Central memory CD8-positive, alpha-beta T cell (primary cell): ENCODE measurements around the gene DNAJC11.

Experiments
- ATAC-seq: fragments of 150-1000 bp; cut with Tn5 transposase; replicated peaks from 2 replicates; pipeline ENCODE4 v1.10.0; 2022; ENCODE audit warnings: mild to moderate bottlenecking, moderate FRiP score, moderate number of reproducible peaks; ENCODE audit not compliant: poor library complexity, severe bottlenecking; ENCODE audit errors: extremely low read depth
- DNase-seq, 2 donors: peaks; one replicate each; pipeline ENCODE4 v3.0.0; 2021; ENCODE audit warnings: low spot score in 2 of 2
- H3K27ac Mint-ChIP-seq: one replicate; pipeline ENCODE4 v1.8.0; 2022; ENCODE audit warnings: low read depth, mild to moderate bottlenecking, moderate library complexity, mixed read lengths
- H3K27me3 Mint-ChIP-seq: one replicate; pipeline ENCODE4 v1.8.0; 2022; ENCODE audit warnings: mixed read lengths
- H3K36me3 Mint-ChIP-seq: one replicate; pipeline ENCODE4 v1.8.0; 2022; ENCODE audit warnings: mild to moderate bottlenecking, moderate library complexity, mixed read lengths; ENCODE audit not compliant: insufficient read depth
- H3K4me1 Mint-ChIP-seq: one replicate; pipeline ENCODE4 v1.8.0; 2022; ENCODE audit warnings: mixed read lengths
- H3K4me3 Mint-ChIP-seq: one replicate; pipeline ENCODE4 v1.8.0; 2022; ENCODE audit warnings: mild to moderate bottlenecking, moderate library complexity, mixed read lengths
- H3K9me3 Mint-ChIP-seq: one replicate; pipeline ENCODE4 v1.8.0; 2022; ENCODE audit warnings: mixed read lengths

DNAJC11 gene

GRCh38 chr1:6596351-6596750 is 105.3 kb downstream of the DNAJC11 start:
- no peaks in the 10 kb centered on the region for H3K9me3 Mint-ChIP-seq
- no peaks in the 10 kb centered on the region for H3K27me3 Mint-ChIP-seq
- peaks cover 37% of the 10 kb centered on the region for H3K4me1 Mint-ChIP-seq
- no peak for DNase-seq
- peaks cover 51% of the 10 kb centered on the region for H3K36me3 Mint-ChIP-seq
- no peak overlapping the region for H3K4me3 Mint-ChIP-seq
- no peak for ATAC-seq
- H3K27ac Mint-ChIP-seq: no peak overlapping the region

GRCh38 chr1:6594977-6595740 is 106.5 kb downstream of the DNAJC11 start:
- peaks cover 25% of the 10 kb centered on the region for H3K4me1 Mint-ChIP-seq
- H3K36me3 Mint-ChIP-seq: peaks cover 43% of the 10 kb centered on the region
- DNase-seq: no peak
- no peaks in the 10 kb centered on the region for H3K27me3 Mint-ChIP-seq
- H3K9me3 Mint-ChIP-seq: no peaks in the 10 kb centered on the region
- H3K27ac Mint-ChIP-seq: no peak overlapping the region
- H3K4me3 Mint-ChIP-seq: no peak overlapping the region
- ATAC-seq: no peak

DNA sequence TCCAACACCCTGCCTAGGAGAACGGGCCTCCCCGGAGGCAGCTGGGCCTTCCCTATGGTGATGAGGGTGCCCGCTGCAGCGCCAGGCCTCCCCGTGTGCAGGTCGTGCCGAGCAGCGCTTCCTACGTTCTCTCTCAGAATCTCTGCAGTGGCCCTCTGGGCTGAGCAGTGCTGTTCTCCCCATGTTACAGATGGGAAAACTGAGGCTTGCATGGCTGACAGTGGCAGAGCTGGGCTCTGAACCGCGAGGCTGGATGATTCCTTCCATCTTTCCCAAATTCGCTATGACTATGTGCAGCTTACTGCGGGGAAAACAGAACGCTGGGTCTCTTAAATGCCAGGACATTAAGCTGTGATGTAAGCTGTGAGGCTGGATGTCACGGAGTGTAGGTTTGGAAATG is 107.8 kb downstream of the DNAJC11 start:
- Mint-ChIP-seq H3K27ac (no peak overlapping the region), H3K4me1 (peaks cover 13% of the 10 kb centered on the region), H3K4me3 (no peak overlapping the region), H3K9me3 (no peaks in the 10 kb centered on the region), H3K36me3 (peaks cover 40% of the 10 kb centered on the region), H3K27me3 (no peaks in the 10 kb centered on the region)
- DNase-seq: no peak
- no peak for ATAC-seq

GRCh38 chr1:6592865-6593593 is 108.6 kb downstream of the DNAJC11 start:
- no peaks in the 10 kb centered on the region for H3K9me3 Mint-ChIP-seq
- no peaks in the 10 kb centered on the region for H3K27me3 Mint-ChIP-seq
- ATAC-seq (no peak), DNase-seq (no peak)
- peaks cover 38% of the 10 kb centered on the region for H3K36me3 Mint-ChIP-seq
- no peak overlapping the region for H3K27ac Mint-ChIP-seq
- H3K4me3 Mint-ChIP-seq: no peak overlapping the region
- H3K4me1 Mint-ChIP-seq: peaks cover 13% of the 10 kb centered on the region

- Mint-ChIP-seq H3K4me3 (no peak overlapping the region), H3K27me3 (no peaks in the 10 kb centered on the region), H3K27ac (no peak overlapping the region), H3K36me3 (peaks cover 38% of the 10 kb centered on the region), H3K9me3 (no peaks in the 10 kb centered on the region), H3K4me1 (peaks cover 13% of the 10 kb centered on the region)
- no peak for ATAC-seq
- no peak for DNase-seq
Observed at GRCh38 chr1:6592441-6592840, 109.2 kb downstream of the DNAJC11 start.

GRCh38 chr1:6591644-6592043 is 110.0 kb downstream of the DNAJC11 start:
- no peak for ATAC-seq
- H3K27me3 Mint-ChIP-seq: no peaks in the 10 kb centered on the region
- DNase-seq: no peak
- no peaks in the 10 kb centered on the region for H3K9me3 Mint-ChIP-seq
- H3K27ac Mint-ChIP-seq: peak overlapping the region; percentile 25
- H3K36me3 Mint-ChIP-seq: peaks cover 34% of the 10 kb centered on the region
- peaks cover 13% of the 10 kb centered on the region for H3K4me1 Mint-ChIP-seq
- no peak overlapping the region for H3K4me3 Mint-ChIP-seq

GRCh38 chr1:6591222-6591621 is 110.4 kb downstream of the DNAJC11 start:
- Mint-ChIP-seq H3K9me3 (no peaks in the 10 kb centered on the region), H3K27ac (peak overlapping the region; percentile 25), H3K4me1 (peaks cover 13% of the 10 kb centered on the region), H3K36me3 (peaks cover 30% of the 10 kb centered on the region), H3K27me3 (no peaks in the 10 kb centered on the region), H3K4me3 (no peak overlapping the region)
- DNase-seq (no peak), ATAC-seq (no peak)

DNA sequence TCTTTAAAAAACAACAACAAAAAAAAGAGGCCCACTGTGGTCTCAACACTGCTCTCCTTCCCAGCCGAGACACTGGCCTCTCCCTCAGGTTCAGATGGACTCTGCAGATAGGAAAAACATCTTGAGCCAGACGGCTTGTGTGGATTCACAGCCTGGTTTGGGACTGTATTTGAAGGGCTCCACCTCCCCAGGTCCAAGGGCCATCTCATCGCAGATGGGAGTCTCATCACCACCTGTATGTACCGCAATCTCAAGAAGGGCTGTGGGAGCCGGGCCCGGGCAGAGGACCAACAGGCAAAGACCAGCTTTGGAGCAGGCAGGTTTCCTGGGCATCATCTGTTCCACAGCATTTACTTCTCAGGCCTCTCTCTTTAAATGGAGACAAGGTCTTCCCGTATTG is 111.6 kb downstream of the DNAJC11 start:
- Mint-ChIP-seq H3K9me3 (no peaks in the 10 kb centered on the region), H3K4me1 (peaks cover 5% of the 10 kb centered on the region), H3K4me3 (no peak overlapping the region), H3K27me3 (no peaks in the 10 kb centered on the region), H3K36me3 (peaks cover 21% of the 10 kb centered on the region), H3K27ac (no peak overlapping the region)
- DNase-seq (no peak), ATAC-seq (no peak)

GRCh38 chr1:6588893-6589520 is 112.6 kb downstream of the DNAJC11 start:
- DNase-seq (no peak), ATAC-seq (no peak)
- no peak overlapping the region for H3K4me3 Mint-ChIP-seq
- H3K36me3 Mint-ChIP-seq: peaks cover 19% of the 10 kb centered on the region
- no peaks in the 10 kb centered on the region for H3K9me3 Mint-ChIP-seq
- no peaks in the 10 kb centered on the region for H3K27me3 Mint-ChIP-seq
- H3K27ac Mint-ChIP-seq: no peak overlapping the region
- H3K4me1 Mint-ChIP-seq: peaks cover 12% of the 10 kb centered on the region

- Mint-ChIP-seq H3K27ac (no peak overlapping the region), H3K27me3 (no peaks in the 10 kb centered on the region), H3K36me3 (peaks cover 19% of the 10 kb centered on the region), H3K4me1 (peaks cover 12% of the 10 kb centered on the region), H3K4me3 (no peak overlapping the region), H3K9me3 (no peaks in the 10 kb centered on the region)
- DNase-seq (no peak), ATAC-seq (no peak)
Observed at GRCh38 chr1:6588128-6588892, 113.3 kb downstream of the DNAJC11 start.

DNA sequence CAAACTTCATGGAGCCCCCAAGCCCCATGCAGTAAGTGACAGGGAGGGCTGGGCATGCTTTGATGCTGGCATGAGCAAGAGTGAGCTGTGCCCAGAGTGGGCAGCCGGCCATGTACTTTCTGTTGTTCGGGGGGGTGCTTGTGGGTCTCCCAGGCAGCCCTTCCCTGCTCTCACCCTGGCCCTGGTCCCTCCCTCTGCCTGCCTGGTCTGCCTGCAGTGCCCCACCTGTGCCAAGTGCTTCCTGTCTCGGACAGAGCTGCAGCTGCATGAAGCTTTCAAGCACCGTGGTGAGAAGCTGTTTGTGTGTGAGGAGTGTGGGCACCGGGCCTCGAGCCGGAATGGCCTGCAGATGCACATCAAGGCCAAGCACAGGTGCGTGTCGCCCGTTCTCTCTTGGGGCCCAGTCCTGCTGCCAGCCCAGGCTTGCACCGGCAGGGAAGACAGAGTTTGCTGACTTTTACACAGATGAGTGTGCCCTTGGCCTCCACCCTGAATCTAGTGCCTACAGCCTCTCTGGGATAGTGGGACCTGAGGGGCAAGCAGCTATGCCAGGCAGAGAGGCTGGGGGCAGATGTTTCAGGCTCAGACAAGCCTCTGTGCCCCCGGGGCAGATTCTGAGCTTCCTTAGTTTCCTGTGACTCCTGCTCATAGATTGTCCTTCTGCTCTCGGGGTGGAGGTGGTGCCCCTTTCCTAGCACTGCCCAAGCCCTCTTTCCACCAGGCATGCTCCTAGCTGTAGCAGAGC is 114.2 kb downstream of the DNAJC11 start:
- Mint-ChIP-seq H3K27ac (no peak overlapping the region), H3K27me3 (no peaks in the 10 kb centered on the region), H3K4me1 (peaks cover 14% of the 10 kb centered on the region), H3K4me3 (no peak overlapping the region), H3K9me3 (no peaks in the 10 kb centered on the region), H3K36me3 (peaks cover 14% of the 10 kb centered on the region)
- no peak for DNase-seq
- no peak for ATAC-seq

DNA sequence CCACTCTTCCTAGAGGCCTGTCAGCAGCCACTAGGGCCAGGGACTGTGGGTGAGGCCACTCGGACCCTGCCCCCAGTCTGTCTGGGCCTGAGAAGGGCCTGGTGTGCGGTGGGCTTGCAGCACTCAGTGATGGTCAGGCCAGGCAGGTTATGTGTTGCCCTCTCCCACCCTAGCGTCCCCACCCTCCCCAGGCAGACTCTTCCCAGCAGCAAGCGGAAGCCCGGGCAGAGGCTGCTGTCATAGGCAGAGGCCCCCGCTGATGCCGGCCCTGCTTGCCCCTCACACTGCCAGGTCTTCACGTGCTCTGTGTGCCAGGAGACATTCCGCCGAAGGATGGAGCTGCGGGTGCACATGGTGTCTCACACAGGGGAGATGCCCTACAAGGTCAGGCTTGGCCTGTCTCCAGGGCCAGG is 115.2 kb downstream of the DNAJC11 start:
- Mint-ChIP-seq H3K4me1 (peaks cover 23% of the 10 kb centered on the region), H3K27me3 (no peaks in the 10 kb centered on the region), H3K27ac (no peak overlapping the region), H3K36me3 (peaks cover 15% of the 10 kb centered on the region), H3K4me3 (no peak overlapping the region), H3K9me3 (no peaks in the 10 kb centered on the region)
- DNase-seq (no peak), ATAC-seq (no peak)
